ENCODE measurements around the gene CSNK2A3. TPM values are rescaled to one million over a fixed set of nuclear protein-coding genes. Genes with fewer than 3 reads are reported as not detected.

Gene CSNK2A3
- total and polyA plus RNA-seq, 9 donors: 0.22 to 2.4 (median 0.48) TPM; not detected in 1

- no peak for TF ChIP-seq EP300 (IDR thresholded peaks at IDR 0.05)
- TF ChIP-seq CTCF (IDR thresholded peaks at IDR 0.05): no peak
- no peak for TF ChIP-seq POLR2A (IDR thresholded peaks at IDR 0.05)
- H3K36me3 ChIP-seq: no peaks in the 10 kb centered on the region
- no peak overlapping the region for H3K27ac ChIP-seq
Measured at GRCh38 chr11:11322101-11322500, 30.9 kb downstream of the CSNK2A3 start.

GRCh38 chr11:11320825-11321224 lies 32.2 kb downstream of the CSNK2A3 start:
- Histone ChIP-seq H3K4me1 (ENCODE audit: insufficient read depth) (peaks cover 4% of the 10 kb centered on the region), H3K9me3 (no peaks in the 10 kb centered on the region), H3K27ac (no peak overlapping the region), H3K36me3 (no peaks in the 10 kb centered on the region), H3K27me3 (no peaks in the 10 kb centered on the region), H3K4me3 (no peak overlapping the region)
- intact Hi-C loops (cut with DNase I): no loop called here
- TF ChIP-seq CTCF (IDR thresholded peaks at IDR 0.05) (no peak), EP300 (IDR thresholded peaks at IDR 0.05) (no peak), POLR2A (IDR thresholded peaks at IDR 0.05) (no peak)
- 10 to 31% (median 18%) methylated on average over 2 of the region's 2 CpGs for WGBS, 3 donors
- DNase-seq: no peak

More at GRCh38 chr11:11322101-11322500, 30.9 kb downstream of the CSNK2A3 start:
- Histone ChIP-seq H3K27me3 (no peaks in the 10 kb centered on the region), H3K4me3 (no peak overlapping the region), H3K9me3 (no peaks in the 10 kb centered on the region), H3K4me1 (ENCODE audit: insufficient read depth) (peaks cover 4% of the 10 kb centered on the region)
- DNase-seq: no peak
- intact Hi-C loops (cut with DNase I): no loop called here

GRCh38 chr11:11318961-11319360 lies 34.1 kb downstream of the CSNK2A3 start:
- WGBS, 3 donors: 93 to 96% (median 95%) methylated on average over 4 of the region's 4 CpGs
- DNase-seq: no peak
- intact Hi-C loops (cut with DNase I): no loop called here
- Histone ChIP-seq H3K4me3 (no peak overlapping the region), H3K27ac (no peak overlapping the region), H3K27me3 (no peaks in the 10 kb centered on the region), H3K9me3 (no peaks in the 10 kb centered on the region), H3K36me3 (no peaks in the 10 kb centered on the region), H3K4me1 (ENCODE audit: insufficient read depth) (peaks cover 8% of the 10 kb centered on the region)
- TF ChIP-seq CTCF (IDR thresholded peaks at IDR 0.05) (no peak), EP300 (IDR thresholded peaks at IDR 0.05) (no peak), POLR2A (IDR thresholded peaks at IDR 0.05) (no peak)

GRCh38 chr11:11318461-11318860 lies 34.6 kb downstream of the CSNK2A3 start:
- intact Hi-C loops (cut with DNase I): no loop called here
- no peaks in the 10 kb centered on the region for H3K36me3 ChIP-seq

More at GRCh38 chr11:11318461-11318860, 34.6 kb downstream of the CSNK2A3 start:
- Histone ChIP-seq H3K27me3 (no peaks in the 10 kb centered on the region), H3K27ac (no peak overlapping the region), H3K9me3 (no peaks in the 10 kb centered on the region), H3K4me1 (ENCODE audit: insufficient read depth) (peaks cover 9% of the 10 kb centered on the region), H3K4me3 (no peak overlapping the region)
- TF ChIP-seq POLR2A (IDR thresholded peaks at IDR 0.05) (no peak), EP300 (IDR thresholded peaks at IDR 0.05) (no peak), CTCF (IDR thresholded peaks at IDR 0.05) (no peak)
- 95 to 96% (median 95%) methylated on average over 7 of the region's 7 CpGs for WGBS, 3 donors
- DNase-seq: no peak

All from ovary (tissue), 9 donors.